Coronary artery (tissue), 2 donors: ENCODE measurements around the gene AKAP8.

ENCODE experiments used
- DNase-seq: peaks from one replicate; pipeline ENCODE4 v3.0.0-alpha.2; 2017; ENCODE audit warnings: low spot score
- H3K27ac ChIP-seq, 2 donors: fragments of 200-600 bp; sonication (generic); one replicate each; pipeline ENCODE4 v1.5.1; 2016 to 2019
- H3K4me3 ChIP-seq: fragments of 200-600 bp; sonication (generic); 2 replicates; pipeline ENCODE4 v1.5.1; 2016; ENCODE audit warnings: mild to moderate bottlenecking, moderate library complexity
- CTCF ChIP-seq: fragments of 200-600 bp; sonication (generic); IDR thresholded peaks from one replicate; pipeline ENCODE4 v1.5.1; 2019; ENCODE audit warnings: antibody characterized with exemption

The AKAP8 gene

GRCh38 chr19:15390814-15391213 lies 11.2 kb upstream of the AKAP8 start:
- no peak for TF ChIP-seq CTCF
- no peak overlapping the region for H3K27ac ChIP-seq
- H3K4me3 ChIP-seq = no peak overlapping the region
- no peak for DNase-seq

GRCh38 chr19:15381864-15382263 lies 2.3 kb upstream of the AKAP8 start:
- Histone ChIP-seq H3K27ac (no peak overlapping the region), H3K4me3 (no peak overlapping the region)
- TF ChIP-seq CTCF = no peak
- DNase-seq = no peak

- Histone ChIP-seq H3K27ac (no peak overlapping the region), H3K4me3 (no peak overlapping the region)
- no peak for TF ChIP-seq CTCF
- DNase-seq = no peak
These were observed 1.8 kb upstream of the AKAP8 start for GRCh38 chr19:15381429-15381828.

- peak overlapping the region; percentile 94 for H3K4me3 ChIP-seq
- no peak for TF ChIP-seq CTCF
- peak overlapping the region; percentile 88 to 97 for H3K27ac ChIP-seq
- no peak for DNase-seq
These were observed 536 bp upstream of the AKAP8 start for GRCh38 chr19:15379999-15380647.

GRCh38 chr19:15378534-15379082 lies 979 bp downstream of the AKAP8 start:
- H3K27ac ChIP-seq = peak overlapping the region; percentile 88 to 97
- peak overlapping the region; percentile 94 for H3K4me3 ChIP-seq
- no peak for TF ChIP-seq CTCF
- DNase-seq = no peak

DNA sequence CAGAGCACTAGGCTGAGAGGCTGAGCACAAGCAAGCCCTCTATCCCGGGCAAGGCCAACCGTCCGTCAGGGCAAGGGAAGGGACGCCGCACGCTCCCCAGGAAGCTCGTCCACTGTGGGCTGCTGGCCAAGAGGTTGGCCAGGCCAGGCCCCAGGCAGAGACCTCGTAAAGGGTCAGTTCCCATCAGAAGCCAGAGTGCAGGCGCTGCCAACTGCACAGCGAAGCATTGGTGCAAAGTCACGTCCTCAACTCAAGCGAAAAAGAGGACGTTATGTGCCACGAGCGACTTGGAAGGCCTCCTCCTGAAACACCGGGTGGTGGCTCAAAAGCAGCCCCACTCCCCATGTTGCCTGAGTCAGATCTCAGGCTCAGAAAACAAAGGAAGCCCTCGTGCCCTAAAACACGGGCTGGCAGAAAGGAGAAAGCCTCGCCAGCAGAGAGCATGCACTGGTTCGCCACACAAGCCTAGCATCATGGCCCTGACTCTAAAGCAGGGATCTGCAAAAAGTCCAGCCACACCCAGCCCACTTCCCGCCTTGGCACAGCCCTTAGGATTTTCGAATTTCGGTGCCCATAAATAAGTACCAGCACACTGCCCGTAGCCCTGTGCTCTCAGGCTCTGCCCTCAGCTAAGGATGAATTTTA lies 4.7 kb downstream of the AKAP8 start:
- DNase-seq = peak; percentile 80
- peak overlapping the region; percentile 23 to 64 for H3K27ac ChIP-seq
- no peak for TF ChIP-seq CTCF
- H3K4me3 ChIP-seq = peak overlapping the region; percentile 3

DNA sequence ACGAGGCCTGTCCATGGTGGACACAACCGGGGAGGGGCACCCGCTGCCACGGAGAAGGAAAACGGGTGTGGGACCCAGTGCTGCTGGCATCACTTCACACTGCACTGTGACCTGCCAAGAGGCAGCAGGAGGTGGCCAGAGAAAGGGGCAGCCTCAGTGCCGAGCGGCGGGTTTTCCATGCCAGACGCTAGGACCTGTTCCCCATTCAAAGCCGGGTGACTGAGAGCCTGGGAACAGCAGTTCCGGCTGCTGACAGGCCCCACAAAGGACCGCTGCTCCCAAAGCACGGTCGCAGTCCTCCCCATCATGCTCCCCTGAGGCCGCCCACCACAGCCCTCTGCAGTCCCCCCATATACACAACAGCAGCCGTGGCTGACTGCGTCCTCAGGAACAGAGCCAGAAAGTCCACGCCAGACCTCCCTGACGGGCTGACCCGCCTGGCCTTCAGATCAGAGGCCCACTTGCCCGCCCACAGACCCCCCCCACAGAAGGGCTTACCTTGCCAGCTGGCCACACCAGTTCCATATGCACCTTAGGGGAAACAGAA lies 5.4 kb downstream of the AKAP8 start:
- no peak for DNase-seq
- Histone ChIP-seq H3K4me3 (peak overlapping the region; percentile 3), H3K27ac (peak overlapping the region; percentile 23 to 64)
- TF ChIP-seq CTCF = no peak
